SK-N-SH (cell line): ENCODE data around the gene ZC3H13. TPM values are rescaled to one million over a fixed set of nuclear protein-coding genes. Genes with fewer than 3 reads are reported as not detected.

ENCODE experiments used
- CTCF ChIA-PET: fragments of 300-600, 350-600 bp; formaldehyde crosslinking; extraction: SDS; loops from one replicate; lab custom pipeline; 2021; lab: Yijun Ruan, JAX
- POLR2A ChIA-PET: fragments of 350-600 bp; sonication (Branson Sonifier 250); formaldehyde crosslinking; extraction: SDS; loops from one replicate; lab custom pipeline; 2020; ENCODE audit warnings: antibody characterized with exemption, inconsistent platforms; lab: Yijun Ruan, JAX
- DNase-seq: peaks from one replicate; pipeline ENCODE4 v3.0.0; 2012
- H2AFZ ChIP-seq: fragments of 200-600 bp; sonication (generic); 2 replicates; pipeline ENCODE4 v1.8.1; 2016; ENCODE audit warnings: antibody characterized with exemption, mild to moderate bottlenecking, low read depth
- H3F3A ChIP-seq: fragments of 200-600 bp; sonication (generic); replicated peaks from 2 replicates; pipeline ENCODE3; 2016; ENCODE audit warnings: antibody characterized with exemption, mild to moderate bottlenecking; ENCODE audit not compliant: insufficient read depth
- H3K27ac ChIP-seq, 2 experiments: fragments of 200-500 bp in 1 of 2; fragments of 200-600 bp in 1 of 2; sonication (Bioruptor generic) in 1 of 2; sonication (generic), shearing (Covaris generic) in 1 of 2; 2 replicates each; pipeline versions ENCODE4 v1.5.1 to v1.6.1; 2014 to 2016; ENCODE audit warnings: low read depth in 2 of 2, inconsistent platforms in 1 of 2, low read length in 1 of 2, mild to moderate bottlenecking in 1 of 2, mixed read lengths in 1 of 2
- H3K27me3 ChIP-seq: fragments of 200-600 bp; sonication (generic), shearing (Covaris generic); 2 replicates; pipeline ENCODE4 v1.6.1; 2016; ENCODE audit warnings: mixed run types; ENCODE audit not compliant: insufficient read depth
- H3K36me3 ChIP-seq, 2 experiments: fragments of 200-500 bp in 1 of 2; fragments of 200-600 bp in 1 of 2; sonication (Bioruptor generic) in 1 of 2; sonication (generic) in 1 of 2; replicated peaks in 1 of 2; 2 replicates each; pipeline versions ENCODE3 to v1.5.1; 2014 to 2016; ENCODE audit warnings: low read length in 1 of 2, mild to moderate bottlenecking in 1 of 2; ENCODE audit not compliant: insufficient read depth in 2 of 2, control insufficient read depth in 1 of 2
- H3K4me1 ChIP-seq, 2 experiments: fragments of 200-500 bp in 1 of 2; fragments of 200-600 bp in 1 of 2; sonication (Bioruptor generic) in 1 of 2; sonication (generic), shearing (Covaris generic) in 1 of 2; 2 replicates each; pipeline versions ENCODE4 v1.5.1 to v1.6.1; 2014 to 2016; ENCODE audit warnings: low read depth in 1 of 2, low read length in 1 of 2, mixed run types in 1 of 2; ENCODE audit not compliant: insufficient read depth in 2 of 2, control insufficient read depth in 1 of 2
- H3K4me2 ChIP-seq: fragments of 200-600 bp; sonication (generic), shearing (Covaris generic); 2 replicates; pipeline ENCODE4 v1.6.1; 2017; ENCODE audit warnings: mixed run types
- H3K4me3 ChIP-seq, 2 experiments: fragments of 200-500 bp in 1 of 2; fragments of 200-600 bp in 1 of 2; sonication (Bioruptor generic) in 1 of 2; sonication (generic), shearing (Covaris generic) in 1 of 2; 2 replicates each; pipeline versions ENCODE4 v1.5.1 to v1.8.1; 2014 to 2016; ENCODE audit warnings: low read depth in 2 of 2, inconsistent platforms in 1 of 2, low read length in 1 of 2, mild to moderate bottlenecking in 1 of 2, mixed read lengths in 1 of 2, moderate library complexity in 1 of 2
- H3K79me2 ChIP-seq: fragments of 200-600 bp; sonication (generic); 2 replicates; pipeline ENCODE4 v1.8.1; 2017; ENCODE audit warnings: mild to moderate bottlenecking; ENCODE audit not compliant: insufficient read depth
- H3K9ac ChIP-seq: fragments of 200-600 bp; sonication (generic); 2 replicates; pipeline ENCODE4 v1.6.1; 2017; ENCODE audit warnings: mixed run types
- H3K9me2 ChIP-seq: fragments of 200-600 bp; sonication (generic); 2 replicates; pipeline ENCODE4 v1.6.1; 2017; ENCODE audit warnings: mixed run types
- H3K9me3 ChIP-seq: fragments of 200-600 bp; sonication (generic); 2 replicates; pipeline ENCODE4 v1.6.1; 2017; ENCODE audit warnings: mixed run types, mild to moderate bottlenecking, moderate library complexity
- H4K20me1 ChIP-seq: fragments of 200-600 bp; sonication (generic); 2 replicates; pipeline ENCODE4 v1.6.1; 2017; ENCODE audit warnings: mild to moderate bottlenecking, mixed run types; ENCODE audit not compliant: insufficient read depth
- CTCF ChIP-seq: fragments of 200-600 bp; sonication (generic); IDR thresholded peaks from 2 replicates; pipeline ENCODE4 v1.6.1; 2017; ENCODE audit warnings: antibody characterized with exemption, mild to moderate bottlenecking, moderate library complexity
- EP300 ChIP-seq, 2 experiments: IDR thresholded peaks; 2 replicates each; pipeline versions ENCODE4 v1.4.0 to v1.6.1; 2012; ENCODE audit warnings: borderline replicate concordance in 1 of 2, low read depth in 1 of 2, low read length in 1 of 2
- FOSL2 ChIP-seq: IDR thresholded peaks from 2 replicates; pipeline ENCODE4 v1.4.0; 2012; ENCODE audit warnings: low read depth, mild to moderate bottlenecking, moderate library complexity, borderline replicate concordance
- FOXJ3 ChIP-seq: sonication (generic); formaldehyde crosslinking; IDR thresholded peaks from 2 replicates; pipeline ENCODE4 v1.5.1; 2020; ENCODE audit warnings: mild to moderate bottlenecking, missing genetic modification reagents
- FOXM1 ChIP-seq: IDR thresholded peaks from 2 replicates; pipeline ENCODE4 v1.4.0; 2012; ENCODE audit warnings: low read depth, mild to moderate bottlenecking
- GATA2 ChIP-seq: sonication (generic); formaldehyde crosslinking; IDR thresholded peaks from 2 replicates; pipeline ENCODE4 v1.5.0; 2020; ENCODE audit warnings: mild to moderate bottlenecking, missing genetic modification reagents
- JUND ChIP-seq: IDR thresholded peaks from 2 replicates; pipeline ENCODE4 v1.4.0; 2012
- NFIC ChIP-seq: IDR thresholded peaks from 2 replicates; pipeline ENCODE4 v1.4.0; 2012; ENCODE audit warnings: borderline replicate concordance
- PBX3 ChIP-seq: IDR thresholded peaks from 2 replicates; pipeline ENCODE4; 2012
- RAD21 ChIP-seq: IDR thresholded peaks from 2 replicates; pipeline ENCODE4 v1.6.1; 2012; ENCODE audit warnings: mild to moderate bottlenecking, low read length
- SIN3A ChIP-seq: IDR thresholded peaks from 2 replicates; pipeline ENCODE4 v1.6.1; 2012; ENCODE audit warnings: low read depth, mild to moderate bottlenecking, low read length, moderate library complexity, borderline replicate concordance
- TCF12 ChIP-seq: IDR thresholded peaks from 2 replicates; pipeline ENCODE4 v1.4.0; 2012
- USF1 ChIP-seq: IDR thresholded peaks from 2 replicates; pipeline ENCODE4 v1.4.0; 2012; ENCODE audit warnings: low read depth, borderline replicate concordance
- WGBS: methylation state at CpG from one replicate; pipeline ENCODE4 v1.1.6; 2017; ENCODE audit warnings: low lambda C conversion rate; 5-methylcytosine and 5-hydroxymethylcytosine counted together
- polyA plus RNA-seq, 3 experiments: library from polyadenylated mRNA; depleted of rRNA; stranded (reverse); fragments of >200 nt; gene quantifications; 2 replicates each; pipeline ENCODE4 v1.2.3, GENCODE V29; 2012
- TF ChIP-seq, protein P1 (sequence below): fragments of 150-350 bp; IDR thresholded peaks from 2 replicates; pipeline ENCODE4 v1.6.1; 2016; ENCODE audit warnings: mild to moderate bottlenecking, low read depth, low read length
- TF ChIP-seq, protein P2 (sequence below): fragments of 150-350 bp; IDR thresholded peaks from 2 replicates; pipeline ENCODE4 v1.6.1; 2017; ENCODE audit warnings: antibody characterized with exemption, low read length, low read depth, borderline replicate concordance

The ZC3H13 gene
- polyA plus RNA-seq, 1 of the 3 experiments (the other 2 are of a cell fraction) = 4.4 TPM

- Histone ChIP-seq H3K4me1 (no peaks in the 10 kb centered on the region), H3K27ac (no peak overlapping the region), H3K4me3 (no peak overlapping the region), H4K20me1 (no peaks in the 10 kb centered on the region), H2AFZ (no peak overlapping the region), H3K36me3 (no peaks in the 10 kb centered on the region), H3K9ac (no peak overlapping the region), H3F3A (no peaks in the 10 kb centered on the region), H3K4me2 (no peak overlapping the region), H3K79me2 (no peaks in the 10 kb centered on the region), H3K9me2 (no peaks in the 10 kb centered on the region), H3K27me3 (no peaks in the 10 kb centered on the region), H3K9me3 (no peaks in the 10 kb centered on the region)
- ChIA-PET POLR2A (no interaction called here), CTCF (interaction anchor here (1.7 kb wide), 1 partner anchor 211 kb away, joined by 6 read pairs; no protein-coding TSS in a partner anchor)
- no peak for DNase-seq
- WGBS = 88% methylated on average over 7 of the region's 7 CpGs
- TF ChIP-seq CTCF (no peak), PBX3 (no peak), FOSL2 (no peak)
- TF ChIP-seq, protein P1, sequence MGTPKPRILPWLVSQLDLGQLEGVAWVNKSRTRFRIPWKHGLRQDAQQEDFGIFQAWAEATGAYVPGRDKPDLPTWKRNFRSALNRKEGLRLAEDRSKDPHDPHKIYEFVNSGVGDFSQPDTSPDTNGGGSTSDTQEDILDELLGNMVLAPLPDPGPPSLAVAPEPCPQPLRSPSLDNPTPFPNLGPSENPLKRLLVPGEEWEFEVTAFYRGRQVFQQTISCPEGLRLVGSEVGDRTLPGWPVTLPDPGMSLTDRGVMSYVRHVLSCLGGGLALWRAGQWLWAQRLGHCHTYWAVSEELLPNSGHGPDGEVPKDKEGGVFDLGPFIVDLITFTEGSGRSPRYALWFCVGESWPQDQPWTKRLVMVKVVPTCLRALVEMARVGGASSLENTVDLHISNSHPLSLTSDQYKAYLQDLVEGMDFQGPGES = no peak
These were observed 136.7 kb downstream of the ZC3H13 start for GRCh38 chr13:45915686-45916439.

DNA sequence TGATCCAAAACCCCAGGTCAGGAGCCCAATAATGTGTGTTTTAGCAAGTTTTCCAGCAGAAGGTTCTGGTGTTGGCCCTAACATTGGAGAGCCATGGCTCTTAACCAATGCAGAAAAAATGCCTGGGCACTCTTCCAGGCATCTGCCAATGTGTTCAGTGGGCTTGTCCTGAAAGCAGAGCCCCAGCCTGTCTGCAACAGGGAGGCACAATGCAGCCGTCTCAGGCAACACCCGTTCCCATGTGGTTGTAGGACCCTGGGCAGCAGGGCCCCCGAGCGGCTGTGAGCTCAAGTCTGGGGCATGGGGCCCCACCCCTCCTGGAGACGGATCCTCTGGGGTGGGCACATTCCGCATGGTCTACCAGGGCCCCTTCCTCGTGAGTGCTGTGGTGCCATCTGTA is 142.9 kb downstream of the ZC3H13 start:
- no peak overlapping the region for H2AFZ ChIP-seq
- no peaks in the 10 kb centered on the region for H3K9me3 ChIP-seq
- no peak overlapping the region for H3K4me2 ChIP-seq
- 0% methylated on average over 1 of the region's 7 CpGs for WGBS
- no peaks in the 10 kb centered on the region for H3K79me2 ChIP-seq
- no peak overlapping the region for H3K9ac ChIP-seq
- POLR2A ChIA-PET = no interaction called here
- H3K36me3 ChIP-seq = no peaks in the 10 kb centered on the region
- DNase-seq = no peak
- no peaks in the 10 kb centered on the region for H3K27me3 ChIP-seq
- H3K4me1 ChIP-seq = no peaks in the 10 kb centered on the region; a peak in 1 of 4 replicates
- no peaks in the 10 kb centered on the region for H3F3A ChIP-seq
- no peaks in the 10 kb centered on the region for H3K9me2 ChIP-seq
- H4K20me1 ChIP-seq = no peaks in the 10 kb centered on the region
- CTCF ChIA-PET = no interaction called here
- TF ChIP-seq NFIC (no peak), FOXM1 (no peak), FOSL2 (no peak), USF1 (no peak), EP300 (IDR thresholded peaks at IDR 0.05; ENCODE audit: borderline replicate concordance in 1 of 2, low read depth in 1 of 2, low read length in 1 of 2) (no peak), RAD21 (no peak), TCF12 (no peak), SIN3A (no peak), GATA2 (CRISPR knock-in tag) (no peak), JUND (no peak), FOXJ3 (CRISPR knock-in tag) (no peak)
- TF ChIP-seq, protein P2, sequence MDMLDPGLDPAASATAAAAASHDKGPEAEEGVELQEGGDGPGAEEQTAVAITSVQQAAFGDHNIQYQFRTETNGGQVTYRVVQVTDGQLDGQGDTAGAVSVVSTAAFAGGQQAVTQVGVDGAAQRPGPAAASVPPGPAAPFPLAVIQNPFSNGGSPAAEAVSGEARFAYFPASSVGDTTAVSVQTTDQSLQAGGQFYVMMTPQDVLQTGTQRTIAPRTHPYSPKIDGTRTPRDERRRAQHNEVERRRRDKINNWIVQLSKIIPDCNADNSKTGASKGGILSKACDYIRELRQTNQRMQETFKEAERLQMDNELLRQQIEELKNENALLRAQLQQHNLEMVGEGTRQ = no peak
- no peak overlapping the region for H3K27ac ChIP-seq
- no peak overlapping the region for H3K4me3 ChIP-seq
